ENCODE measurements around the gene MRPS31.
"Not testable (repeated sequence)": the region's sequence is repeated elsewhere in the genome, so short reads cannot be mapped to it uniquely, and the experiment has no call there.

MRPS31 gene

GRCh38 chr13:40790154-40790616, 19.2 kb upstream of the MRPS31 start:
- no peak for DNase-seq (ENCODE audit: low read depth)
- in situ Hi-C loops (cut with HindIII; ENCODE audit: low sequenced_read_pairs), result no loop called here
- TF ChIP-seq, protein P1, sequence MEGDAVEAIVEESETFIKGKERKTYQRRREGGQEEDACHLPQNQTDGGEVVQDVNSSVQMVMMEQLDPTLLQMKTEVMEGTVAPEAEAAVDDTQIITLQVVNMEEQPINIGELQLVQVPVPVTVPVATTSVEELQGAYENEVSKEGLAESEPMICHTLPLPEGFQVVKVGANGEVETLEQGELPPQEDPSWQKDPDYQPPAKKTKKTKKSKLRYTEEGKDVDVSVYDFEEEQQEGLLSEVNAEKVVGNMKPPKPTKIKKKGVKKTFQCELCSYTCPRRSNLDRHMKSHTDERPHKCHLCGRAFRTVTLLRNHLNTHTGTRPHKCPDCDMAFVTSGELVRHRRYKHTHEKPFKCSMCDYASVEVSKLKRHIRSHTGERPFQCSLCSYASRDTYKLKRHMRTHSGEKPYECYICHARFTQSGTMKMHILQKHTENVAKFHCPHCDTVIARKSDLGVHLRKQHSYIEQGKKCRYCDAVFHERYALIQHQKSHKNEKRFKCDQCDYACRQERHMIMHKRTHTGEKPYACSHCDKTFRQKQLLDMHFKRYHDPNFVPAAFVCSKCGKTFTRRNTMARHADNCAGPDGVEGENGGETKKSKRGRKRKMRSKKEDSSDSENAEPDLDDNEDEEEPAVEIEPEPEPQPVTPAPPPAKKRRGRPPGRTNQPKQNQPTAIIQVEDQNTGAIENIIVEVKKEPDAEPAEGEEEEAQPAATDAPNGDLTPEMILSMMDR (IDR thresholded peaks at IDR 0.05; ENCODE audit: low read depth, low read length, missing control alignments), result no peak

GRCh38 chr13:40789275-40790153, 18.5 kb upstream of the MRPS31 start, which contains the start of gene SLC25A15:
SLC25A15 (plus strand) TSS chr13:40789611; CDS start chr13:40793227, 3,616 bp downstream.
- no peak for DNase-seq (ENCODE audit: low read depth)
- peak within 1 kb of the TSS; percentile 63 for H3K4me3 ChIP-seq (ENCODE audit: low read depth, low read length)
- in situ Hi-C loops (cut with HindIII; ENCODE audit: low sequenced_read_pairs), result no loop called here
- TF ChIP-seq, protein P1 (IDR thresholded peaks at IDR 0.05; ENCODE audit: low read depth, low read length, missing control alignments), result no peak

More at GRCh38 chr13:40790154-40790616, 19.2 kb upstream of the MRPS31 start:
- peak overlapping the region; percentile 63 for H3K4me3 ChIP-seq (ENCODE audit: low read depth, low read length)

- in situ Hi-C loops (cut with HindIII; ENCODE audit: low sequenced_read_pairs); DNase-seq (ENCODE audit: low read depth): not testable (repeated sequence)
- peak overlapping the region; percentile 63 for H3K4me3 ChIP-seq (ENCODE audit: low read depth, low read length)
Measured at GRCh38 chr13:40788540-40789274, 17.7 kb upstream of the MRPS31 start.

DNA sequence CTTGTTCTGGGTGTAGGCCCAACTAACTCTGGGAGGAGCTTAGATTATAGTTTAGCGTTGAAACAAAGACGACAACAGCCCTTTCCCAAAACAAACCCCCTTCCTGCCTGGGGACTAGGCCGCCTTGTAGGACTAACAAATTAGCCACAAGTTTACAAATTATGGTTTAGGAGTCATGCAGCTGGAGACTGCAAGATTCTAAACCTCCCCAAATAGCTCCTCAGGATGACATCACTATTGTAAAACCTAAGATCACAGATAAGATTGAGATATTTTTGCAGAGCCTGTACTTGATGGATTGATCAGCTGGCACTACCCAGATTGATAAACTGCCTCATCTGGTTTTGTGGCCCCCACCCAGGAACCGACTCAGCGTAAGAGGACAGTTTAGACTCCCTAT, 16.1 kb upstream of the MRPS31 start:
- TF ChIP-seq, protein P1 (IDR thresholded peaks at IDR 0.05; ENCODE audit: low read depth, low read length, missing control alignments), result no peak
- in situ Hi-C loops (cut with HindIII; ENCODE audit: low sequenced_read_pairs), result no loop called here
- DNase-seq (ENCODE audit: low read depth), result no peak
- H3K4me3 ChIP-seq (ENCODE audit: low read depth, low read length), result no peak overlapping the region

- H3K4me3 ChIP-seq (ENCODE audit: low read depth, low read length), result no peak overlapping the region
- DNase-seq (ENCODE audit: low read depth), result no peak
- in situ Hi-C loops (cut with HindIII; ENCODE audit: low sequenced_read_pairs), result no loop called here
- TF ChIP-seq, protein P1 (IDR thresholded peaks at IDR 0.05; ENCODE audit: low read depth, low read length, missing control alignments), result no peak
Measured at GRCh38 chr13:40786568-40786996, 15.6 kb upstream of the MRPS31 start.

GRCh38 chr13:40784540-40784939, 13.6 kb upstream of the MRPS31 start:
- no peak overlapping the region for H3K4me3 ChIP-seq (ENCODE audit: low read depth, low read length)
- in situ Hi-C loops (cut with HindIII; ENCODE audit: low sequenced_read_pairs), result no loop called here
- TF ChIP-seq, protein P1 (IDR thresholded peaks at IDR 0.05; ENCODE audit: low read depth, low read length, missing control alignments), result no peak
- DNase-seq (ENCODE audit: low read depth), result no peak

- H3K4me3 ChIP-seq (ENCODE audit: low read depth, low read length); in situ Hi-C loops (cut with HindIII; ENCODE audit: low sequenced_read_pairs); DNase-seq (ENCODE audit: low read depth): not testable (repeated sequence)
Measured at GRCh38 chr13:40782971-40783370, 12.0 kb upstream of the MRPS31 start.
